Central memory CD4-positive, alpha-beta T cell (primary cell): ENCODE measurements around the gene PLEKHM3.

Experiments used
- DNase-seq: peaks from one replicate; pipeline ENCODE4 v3.0.0; 2022

PLEKHM3 gene

GRCh38 chr2:207884127-207884526 is 141.2 kb downstream of the PLEKHM3 start:
- no peak for DNase-seq

GRCh38 chr2:207883002-207883780 is 142.1 kb downstream of the PLEKHM3 start:
- no peak for DNase-seq

- DNase-seq, result no peak
Observed at GRCh38 chr2:207881902-207882301, 143.4 kb downstream of the PLEKHM3 start.

- DNase-seq, result no peak
Observed at GRCh38 chr2:207879536-207879935, 145.8 kb downstream of the PLEKHM3 start.

GRCh38 chr2:207876842-207877535 is 148.3 kb downstream of the PLEKHM3 start:
- DNase-seq, result no peak

GRCh38 chr2:207875473-207876212 is 149.7 kb downstream of the PLEKHM3 start:
- DNase-seq, result no peak

- DNase-seq, result no peak
Observed at GRCh38 chr2:207873794-207874193, 151.5 kb downstream of the PLEKHM3 start.

- no peak for DNase-seq
Observed at GRCh38 chr2:207871911-207872310, 153.4 kb downstream of the PLEKHM3 start.

- DNase-seq, result no peak
Observed at GRCh38 chr2:207871506-207871905, 153.8 kb downstream of the PLEKHM3 start.

- no peak for DNase-seq
Observed at GRCh38 chr2:207870814-207871213, 154.5 kb downstream of the PLEKHM3 start.

GRCh38 chr2:207869784-207870778 is 155.2 kb downstream of the PLEKHM3 start:
- no peak for DNase-seq

GRCh38 chr2:207868855-207869596 is 156.3 kb downstream of the PLEKHM3 start:
- DNase-seq, result no peak

GRCh38 chr2:207867905-207868304 is 157.4 kb downstream of the PLEKHM3 start:
- no peak for DNase-seq

- no peak for DNase-seq
Observed at GRCh38 chr2:207867056-207867455, 158.3 kb downstream of the PLEKHM3 start.

- DNase-seq, result no peak
Observed at GRCh38 chr2:207865210-207865609, 160.1 kb downstream of the PLEKHM3 start.

- DNase-seq, result no peak
Observed at GRCh38 chr2:207863345-207863744, 162.0 kb downstream of the PLEKHM3 start.

- DNase-seq, result no peak
Observed at GRCh38 chr2:207861789-207862188, 163.5 kb downstream of the PLEKHM3 start.

GRCh38 chr2:207860685-207861084 is 164.6 kb downstream of the PLEKHM3 start:
- DNase-seq, result no peak

GRCh38 chr2:207855591-207855990 is 169.7 kb downstream of the PLEKHM3 start:
- no peak for DNase-seq

- DNase-seq, result no peak
Observed at GRCh38 chr2:207854484-207855440, 170.6 kb downstream of the PLEKHM3 start.
